K562 (cell line): ENCODE measurements around the gene C21orf58. TPM values are rescaled to one million over a fixed set of nuclear protein-coding genes. Genes with fewer than 3 reads are reported as not detected.

Experiments used
- ATAC-seq: fragments of 200-7000 bp; cut with Tn5 transposase; 3 replicates; pipeline ENCODE4 v1.9.1; 2020; ENCODE audit warnings: moderate library complexity
- BruUV-seq: library from RNA; stranded (reverse); fragments of 400-500 nt; replicated peaks from 2 replicates; lab custom pipeline; 2021; lab: Mats Ljungman, UMichigan
- CTCF ChIA-PET: fragments of 300-600 bp; formaldehyde crosslinking; extraction: SDS; loops from one replicate; lab custom pipeline; 2021; ENCODE audit warnings: low intra/inter-chr PET ratio; lab: Yijun Ruan, JAX
- POLR2A ChIA-PET: fragments of 300-600, 350-650 bp; sonication (Branson Sonifier 250); formaldehyde crosslinking; extraction: SDS; loops from one replicate; lab custom pipeline; 2021; ENCODE audit warnings: antibody characterized with exemption, inconsistent platforms; lab: Yijun Ruan, JAX
- DNase-seq, 4 experiments: peaks; one replicate each; pipeline versions ENCODE4 v3.0.0 to v3.0.0-alpha.2; 2011 to 2018; ENCODE audit warnings: low spot score in 3 of 4, mixed read lengths in 3 of 4; ENCODE audit errors: extremely low read depth in 1 of 4
- FAIRE-seq: peaks from 2 replicates; lab custom pipeline; 2011; peaks lifted over from hg19 to GRCh38; lab: Jason Lieb, UNC
- H2AFZ ChIP-seq: 2 replicates; pipeline ENCODE4 v1.6.0; 2011; ENCODE audit warnings: low read depth, low read length, control low read depth, inconsistent platforms
- H3K27ac ChIP-seq: fragments of 200-600 bp; 3 replicates; pipeline ENCODE4 v1.8.0; 2011; ENCODE audit warnings: low read depth, mild to moderate bottlenecking, control low read depth, inconsistent platforms, low read length, moderate library complexity, mixed read lengths; ENCODE audit errors: extremely low read depth
- H3K27me3 ChIP-seq, 2 experiments: fragments of 300-600 bp in 1 of 2; 2 replicates in 1 of 2; 3 replicates in 1 of 2; pipeline versions ENCODE4 v1.6.0 to v1.8.0; 2011; ENCODE audit warnings: inconsistent platforms in 2 of 2, low read length in 2 of 2, mild to moderate bottlenecking in 1 of 2, mixed read lengths in 1 of 2, moderate library complexity in 1 of 2; ENCODE audit not compliant: control insufficient read depth in 2 of 2, insufficient read depth in 2 of 2
- H3K36me3 ChIP-seq: fragments of 300-600 bp; 3 replicates; pipeline ENCODE4 v1.8.0; 2011; ENCODE audit warnings: mild to moderate bottlenecking, low read length, inconsistent platforms; ENCODE audit not compliant: control insufficient read depth, insufficient read depth
- H3K4me1 ChIP-seq, 2 experiments: fragments of 200-600 bp in 1 of 2; replicated peaks in 1 of 2; 2 replicates in 1 of 2; 3 replicates in 1 of 2; pipeline versions ENCODE4 v1.5.1 to v1.8.0; 2011; ENCODE audit warnings: inconsistent platforms in 2 of 2, low read length in 2 of 2, mild to moderate bottlenecking in 1 of 2, mixed read lengths in 1 of 2, moderate library complexity in 1 of 2; ENCODE audit not compliant: control insufficient read depth in 2 of 2, insufficient read depth in 2 of 2
- H3K4me2 ChIP-seq: 2 replicates; pipeline ENCODE4 v1.6.1; 2011; ENCODE audit warnings: low read length, control low read depth, inconsistent platforms, mixed read lengths; ENCODE audit not compliant: insufficient read depth
- H3K4me3 ChIP-seq: fragments of 200-600 bp; sonication (generic), shearing (Covaris generic); 2 replicates; pipeline ENCODE4 v1.5.1; 2016; ENCODE audit warnings: control low read depth, inconsistent platforms
- H3K79me2 ChIP-seq: fragments of 200-600 bp; 3 replicates; pipeline ENCODE4 v1.8.0; 2011; ENCODE audit warnings: low read length, inconsistent platforms; ENCODE audit not compliant: control insufficient read depth, insufficient read depth
- H3K9ac ChIP-seq, 2 experiments: 2 replicates each; pipeline versions ENCODE4 v1.6.0 to v1.6.1; 2011; ENCODE audit warnings: low read depth in 2 of 2, low read length in 2 of 2, control low read depth in 1 of 2, inconsistent platforms in 1 of 2, mild to moderate bottlenecking in 1 of 2, mixed read lengths in 1 of 2; ENCODE audit not compliant: insufficient read depth in 1 of 2
- H3K9me1 ChIP-seq: one replicate; pipeline ENCODE4 v1.6.0; 2011; ENCODE audit warnings: inconsistent platforms, mild to moderate bottlenecking, low read length, moderate library complexity; ENCODE audit not compliant: control insufficient read depth, insufficient read depth
- H3K9me3 ChIP-seq: replicated peaks from 2 replicates; pipeline ENCODE4 v1.5.1; 2011; ENCODE audit warnings: low read depth, low read length, inconsistent platforms; ENCODE audit not compliant: control insufficient read depth, insufficient read depth
- H4K20me1 ChIP-seq: replicated peaks from 2 replicates; pipeline ENCODE4 v1.6.1; 2011; ENCODE audit warnings: low read length, inconsistent platforms, mixed read lengths; ENCODE audit not compliant: control insufficient read depth, insufficient read depth
- MCM2 ChIP-seq: fragments of 450-650 bp; IDR thresholded peaks from 2 replicates; pipeline ENCODE4 v1.6.1; 2017; ENCODE audit warnings: low read depth, mild to moderate bottlenecking
- MCM5 ChIP-seq: fragments of 450-650 bp; IDR thresholded peaks from 2 replicates; pipeline ENCODE4 v1.6.1; 2016; ENCODE audit warnings: low read depth
- POLR2AphosphoS2 ChIP-seq: IDR thresholded peaks from 2 replicates; pipeline ENCODE4 v1.6.1; 2012; ENCODE audit warnings: low read length, improper control_type of control experiment
- SREBF2 ChIP-seq: sonication (generic); formaldehyde crosslinking; IDR thresholded peaks from 2 replicates; pipeline ENCODE4 v1.4.0; 2020; ENCODE audit warnings: mild to moderate bottlenecking, missing genetic modification reagents
- SRSF7 ChIP-seq: fragments of 200-400 bp; formaldehyde crosslinking; optimal IDR thresholded peaks from 2 replicates; pipeline ENCODE3; 2017; ENCODE audit warnings: mild to moderate bottlenecking, low read depth, low read length
- WGBS: fragments of 100-300 bp; shearing (Covaris generic); methylation state at CpG from one replicate; pipeline ENCODE4 v1.1.6; 2016; ENCODE audit warnings: low coverage, mixed read lengths; ENCODE audit not compliant: insufficient coverage; ENCODE audit errors: missing lambda C conversion rate; 5-methylcytosine and 5-hydroxymethylcytosine counted together
- in situ Hi-C: fragments of 300-500 bp; cut with MboI; formaldehyde crosslinking; loops from 4 replicates; pipeline ENCODE4 v1.15.0; 2018; ENCODE audit warnings: inconsistent platforms, mixed read lengths
- intact Hi-C: fragments of 100-400 bp; cut with micrococcal nuclease; formaldehyde crosslinking; loops from 2 replicates; pipeline ENCODE4 v1.14.2; 2022
- polyA plus RNA-seq, 8 experiments: library from polyadenylated mRNA; depleted of rRNA in 4 of 8; stranded (reverse) in 5 of 8; unstranded in 3 of 8; fragments of >200 nt; fragmentation: Nextera tagmentation in 2 of 8; fragmentation: Illumina TruSeq in 1 of 8; extraction: Ambion mirVana in 2 of 8; extraction: Trizol in 1 of 8; gene quantifications; 2 replicates each; pipeline versions ENCODE4 v1.2.1 to v1.2.3, GENCODE V29; 2011 to 2014; ENCODE audit warnings: inconsistent platforms in 1 of 8, missing spikeins in 1 of 8
- total RNA-seq, 7 experiments: library from RNA; depleted of rRNA in 6 of 7; stranded (reverse); fragments of >200 nt in 6 of 7; fragmentation: Illumina TruSeq in 2 of 7; extraction: Trizol in 2 of 7; gene quantifications; 2 replicates each; pipeline versions ENCODE4 v1.2.1 to v1.2.3, GENCODE V29; 2011 to 2021; ENCODE audit warnings: low replicate concordance in 1 of 7
- TF ChIP-seq, protein P1 (sequence below): fragments of 450-650 bp; IDR thresholded peaks from 2 replicates; pipeline ENCODE4 v1.6.1; 2014; ENCODE audit warnings: low read depth, mild to moderate bottlenecking, moderate library complexity, borderline replicate concordance
- TF ChIP-seq, protein P2 (sequence below), 3 experiments: fragments of 200-800 bp in 1 of 3; fragments of 250-450 bp in 1 of 3; fragments of 450-650 bp in 1 of 3; sonication (Bioruptor Pico) in 1 of 3; sonication (Bioruptor generic) in 1 of 3; formaldehyde crosslinking in 1 of 3; IDR thresholded peaks; 2 replicates each; pipeline versions ENCODE4 v1.6.1 to v1.8.0; 2016 to 2022; ENCODE audit warnings: mild to moderate bottlenecking in 2 of 3, missing genetic modification characterization in 2 of 3, missing compliant biosample characterization in 1 of 3, moderate library complexity in 1 of 3
- TF ChIP-seq, protein P3 (sequence below): sonication (generic); formaldehyde crosslinking; IDR thresholded peaks from 2 replicates; pipeline ENCODE4 v1.8.1; 2023; ENCODE audit warnings: mild to moderate bottlenecking, missing genetic modification reagents

Gene C21orf58
- total and polyA plus RNA-seq, 9 of the 15 experiments (the other 6 are each of a cell fraction or from before 2014, with no cell fraction given) = 1.2 to 30.5 (median 12.4) TPM

DNA sequence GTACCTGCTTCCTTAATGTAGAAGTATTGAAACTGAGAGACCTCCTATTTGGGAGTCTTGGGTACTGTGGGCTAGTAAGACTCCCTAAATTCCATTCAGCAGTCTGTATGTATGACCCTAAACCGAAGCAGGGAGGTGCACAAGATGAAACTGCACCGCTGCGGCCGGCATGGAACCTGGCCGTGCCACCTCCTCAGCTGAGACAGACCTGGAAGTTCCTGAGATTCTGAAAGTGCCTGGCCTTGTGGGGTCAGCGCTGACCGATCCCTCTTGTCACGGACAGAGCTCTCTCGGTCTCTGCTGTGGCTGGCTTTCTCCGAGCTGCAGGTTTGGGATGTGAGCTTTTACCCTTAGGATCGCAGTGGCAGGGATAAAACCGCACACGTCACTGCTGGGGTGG, 27.3 kb upstream of the C21orf58 start (continued):
- TF ChIP-seq, protein P1, sequence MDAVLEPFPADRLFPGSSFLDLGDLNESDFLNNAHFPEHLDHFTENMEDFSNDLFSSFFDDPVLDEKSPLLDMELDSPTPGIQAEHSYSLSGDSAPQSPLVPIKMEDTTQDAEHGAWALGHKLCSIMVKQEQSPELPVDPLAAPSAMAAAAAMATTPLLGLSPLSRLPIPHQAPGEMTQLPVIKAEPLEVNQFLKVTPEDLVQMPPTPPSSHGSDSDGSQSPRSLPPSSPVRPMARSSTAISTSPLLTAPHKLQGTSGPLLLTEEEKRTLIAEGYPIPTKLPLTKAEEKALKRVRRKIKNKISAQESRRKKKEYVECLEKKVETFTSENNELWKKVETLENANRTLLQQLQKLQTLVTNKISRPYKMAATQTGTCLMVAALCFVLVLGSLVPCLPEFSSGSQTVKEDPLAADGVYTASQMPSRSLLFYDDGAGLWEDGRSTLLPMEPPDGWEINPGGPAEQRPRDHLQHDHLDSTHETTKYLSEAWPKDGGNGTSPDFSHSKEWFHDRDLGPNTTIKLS = no peak
- TF ChIP-seq MCM2 (no peak), POLR2AphosphoS2 (no peak), SRSF7 (no peak), MCM5 (no peak)
- TF ChIP-seq, protein P2, sequence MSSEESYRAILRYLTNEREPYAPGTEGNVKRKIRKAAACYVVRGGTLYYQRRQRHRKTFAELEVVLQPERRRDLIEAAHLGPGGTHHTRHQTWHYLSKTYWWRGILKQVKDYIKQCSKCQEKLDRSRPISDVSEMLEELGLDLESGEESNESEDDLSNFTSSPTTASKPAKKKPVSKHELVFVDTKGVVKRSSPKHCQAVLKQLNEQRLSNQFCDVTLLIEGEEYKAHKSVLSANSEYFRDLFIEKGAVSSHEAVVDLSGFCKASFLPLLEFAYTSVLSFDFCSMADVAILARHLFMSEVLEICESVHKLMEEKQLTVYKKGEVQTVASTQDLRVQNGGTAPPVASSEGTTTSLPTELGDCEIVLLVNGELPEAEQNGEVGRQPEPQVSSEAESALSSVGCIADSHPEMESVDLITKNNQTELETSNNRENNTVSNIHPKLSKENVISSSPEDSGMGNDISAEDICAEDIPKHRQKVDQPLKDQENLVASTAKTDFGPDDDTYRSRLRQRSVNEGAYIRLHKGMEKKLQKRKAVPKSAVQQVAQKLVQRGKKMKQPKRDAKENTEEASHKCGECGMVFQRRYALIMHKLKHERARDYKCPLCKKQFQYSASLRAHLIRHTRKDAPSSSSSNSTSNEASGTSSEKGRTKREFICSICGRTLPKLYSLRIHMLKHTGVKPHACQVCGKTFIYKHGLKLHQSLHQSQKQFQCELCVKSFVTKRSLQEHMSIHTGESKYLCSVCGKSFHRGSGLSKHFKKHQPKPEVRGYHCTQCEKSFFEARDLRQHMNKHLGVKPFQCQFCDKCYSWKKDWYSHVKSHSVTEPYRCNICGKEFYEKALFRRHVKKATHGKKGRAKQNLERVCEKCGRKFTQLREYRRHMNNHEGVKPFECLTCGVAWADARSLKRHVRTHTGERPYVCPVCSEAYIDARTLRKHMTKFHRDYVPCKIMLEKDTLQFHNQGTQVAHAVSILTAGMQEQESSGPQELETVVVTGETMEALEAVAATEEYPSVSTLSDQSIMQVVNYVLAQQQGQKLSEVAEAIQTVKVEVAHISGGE (CRISPR knock-in tag; IDR thresholded peaks at IDR 0.05) = no peak

DNA sequence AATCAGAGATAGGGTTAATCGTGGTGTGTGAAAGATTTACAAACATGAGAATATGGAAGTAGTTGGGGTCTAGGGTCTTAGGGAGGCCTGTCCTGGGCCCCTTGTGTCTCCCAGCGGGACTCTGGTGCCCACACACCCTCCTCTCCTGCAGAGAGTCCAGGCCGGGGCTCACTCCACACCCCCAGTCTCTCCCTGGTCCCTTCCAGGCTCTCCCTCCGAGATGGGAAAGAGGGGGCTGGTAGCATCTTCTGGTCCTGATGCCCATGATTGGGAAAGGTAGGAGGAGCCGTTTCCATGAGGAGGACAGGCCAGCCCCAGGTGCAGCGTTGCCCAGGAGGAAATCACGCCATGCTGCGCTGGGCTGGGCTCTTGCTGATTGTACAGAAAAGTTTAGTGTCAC, 26.9 kb upstream of the C21orf58 start:
- FAIRE-seq = no peak
- intact Hi-C loops (no loop called here), in situ Hi-C loops (no loop called here)
- WGBS = 84% methylated on average over 7 of the region's 8 CpGs
- no peak overlapping the region for H3K9ac ChIP-seq
- no peaks in the 10 kb centered on the region for H3K9me3 ChIP-seq
- H4K20me1 ChIP-seq = peaks cover 5% of the 10 kb centered on the region
- no TSS peak for BruUV-seq
- no peaks in the 10 kb centered on the region for H3K9me1 ChIP-seq
- peaks cover 0 to 15% of the 10 kb centered on the region in 2 experiments; a peak in 1 of 5 replicates for H3K4me1 ChIP-seq
- H3K4me2 ChIP-seq = no peak overlapping the region
- ChIA-PET POLR2A (no interaction called here), CTCF (no interaction called here)
- ATAC-seq = no peak
- DNase-seq = no peak
- no peak overlapping the region for H2AFZ ChIP-seq
- H3K36me3 ChIP-seq = peaks cover 98% of the 10 kb centered on the region
- no peaks in the 10 kb centered on the region for H3K27me3 ChIP-seq
- no peak overlapping the region for H3K4me3 ChIP-seq
- no peaks in the 10 kb centered on the region for H3K79me2 ChIP-seq
- no peak overlapping the region for H3K27ac ChIP-seq
- TF ChIP-seq, protein P3, sequence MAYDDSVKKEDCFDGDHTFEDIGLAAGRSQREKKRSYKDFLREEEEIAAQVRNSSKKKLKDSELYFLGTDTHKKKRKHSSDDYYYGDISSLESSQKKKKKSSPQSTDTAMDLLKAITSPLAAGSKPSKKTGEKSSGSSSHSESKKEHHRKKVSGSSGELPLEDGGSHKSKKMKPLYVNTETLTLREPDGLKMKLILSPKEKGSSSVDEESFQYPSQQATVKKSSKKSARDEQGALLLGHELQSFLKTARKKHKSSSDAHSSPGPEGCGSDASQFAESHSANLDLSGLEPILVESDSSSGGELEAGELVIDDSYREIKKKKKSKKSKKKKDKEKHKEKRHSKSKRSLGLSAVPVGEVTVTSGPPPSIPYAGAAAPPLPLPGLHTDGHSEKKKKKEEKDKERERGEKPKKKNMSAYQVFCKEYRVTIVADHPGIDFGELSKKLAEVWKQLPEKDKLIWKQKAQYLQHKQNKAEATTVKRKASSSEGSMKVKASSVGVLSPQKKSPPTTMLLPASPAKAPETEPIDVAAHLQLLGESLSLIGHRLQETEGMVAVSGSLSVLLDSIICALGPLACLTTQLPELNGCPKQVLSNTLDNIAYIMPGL (CRISPR knock-in tag) = no peak
- no peak for TF ChIP-seq SREBF2 (CRISPR knock-in tag)
